Left forelimb (tissue), 1 donor: Measurements from ENCODE around the gene ATP6V0D1.

Experiments used
- DNase-seq: peaks from one replicate; pipeline ENCODE4 v3.0.0-alpha.2; 2018; ENCODE audit warnings: low spot score

The ATP6V0D1 gene

GRCh38 chr16:67445441-67445912 lies 35.5 kb downstream of the ATP6V0D1 start:
- DNase-seq, result no peak

DNA sequence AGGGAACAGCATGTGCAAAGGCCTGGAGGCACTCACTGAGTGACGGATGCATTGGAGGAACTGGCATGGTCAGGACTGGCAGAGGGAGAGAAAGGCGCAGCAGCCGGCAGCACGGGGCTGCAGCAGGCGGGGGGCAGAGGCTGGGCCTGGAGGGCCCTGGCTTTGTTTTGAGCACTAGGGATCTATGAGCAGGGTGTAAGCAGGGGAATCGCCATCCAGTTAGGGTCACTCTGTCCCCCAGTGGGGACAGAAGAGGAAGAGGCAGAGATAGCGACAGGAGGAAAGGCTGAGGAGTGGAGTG lies 35.9 kb downstream of the ATP6V0D1 start:
- no peak for DNase-seq

DNA sequence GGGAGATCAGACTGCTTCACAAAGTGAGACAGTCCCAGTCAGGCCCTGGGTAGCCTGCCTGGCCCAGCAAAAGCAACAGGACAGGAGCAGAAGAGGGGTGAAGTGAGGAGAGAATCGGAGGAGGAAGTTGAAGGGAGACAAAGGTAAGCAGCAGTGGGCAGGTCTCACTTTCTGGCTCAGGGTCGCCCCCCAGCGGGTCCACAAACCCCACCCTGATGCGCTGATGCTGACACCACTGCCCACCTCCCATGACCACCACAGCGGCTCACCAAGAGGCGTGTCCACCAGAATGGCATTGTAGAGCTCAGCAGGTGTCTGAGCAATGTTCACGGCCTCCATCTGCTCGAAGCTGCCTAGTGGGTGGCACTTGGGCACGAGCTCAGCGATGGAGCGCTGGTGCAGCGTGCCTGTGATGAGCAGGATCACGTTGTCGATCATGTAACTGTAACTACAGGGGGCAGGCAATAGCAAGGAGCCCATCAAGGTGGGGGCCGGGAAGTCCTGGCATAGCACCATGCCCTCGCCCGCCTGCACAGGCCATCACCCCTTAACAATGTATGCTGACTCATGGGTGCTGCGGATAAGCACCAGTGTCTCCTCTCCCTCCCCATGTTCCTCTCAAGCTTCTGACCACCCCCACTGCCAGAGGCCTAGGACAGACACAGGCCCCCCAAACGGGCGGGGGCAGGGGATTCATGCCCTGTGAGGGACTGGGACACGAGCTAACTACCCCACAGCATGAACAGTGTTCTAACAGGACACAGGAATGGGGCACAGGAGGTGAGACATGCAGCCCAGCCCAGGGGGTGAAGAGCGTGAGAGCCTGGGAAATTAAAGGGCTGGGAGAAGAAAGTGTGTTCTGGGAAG lies 36.5 kb downstream of the ATP6V0D1 start:
- no peak for DNase-seq

- no peak for DNase-seq
These were observed 37.7 kb downstream of the ATP6V0D1 start for GRCh38 chr16:67443265-67443664.

DNA sequence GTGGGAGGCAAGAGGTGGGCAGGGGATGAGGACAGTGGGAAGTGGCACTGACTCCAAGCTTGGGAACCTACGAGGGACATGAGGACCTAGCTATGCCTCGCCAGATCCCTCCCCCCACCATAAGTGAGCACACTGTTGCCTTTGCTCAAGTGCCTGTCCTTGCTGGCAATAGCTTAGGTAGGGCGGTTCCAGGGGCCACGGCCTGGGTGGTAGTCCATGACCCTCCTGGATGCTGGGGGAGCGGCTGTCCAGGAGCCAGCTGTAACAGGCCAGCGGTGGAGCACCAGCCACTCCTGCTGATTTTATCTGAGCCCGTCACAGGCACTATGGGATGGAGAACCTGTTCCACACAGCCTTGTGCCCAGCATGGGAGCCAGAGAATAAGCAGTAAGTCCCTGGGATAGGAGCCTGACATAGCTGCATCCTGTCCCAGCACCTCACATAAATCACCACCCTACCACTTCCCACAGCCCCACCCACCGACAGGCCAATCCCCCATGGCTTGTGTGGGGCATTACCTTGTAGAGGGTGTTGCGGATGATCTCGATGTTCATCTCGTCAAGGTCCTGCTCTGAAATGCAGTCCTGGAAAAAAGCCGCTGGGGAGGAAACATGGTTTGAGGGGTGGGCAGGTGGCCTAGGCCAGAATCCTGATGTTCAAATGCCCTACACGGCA lies 38.2 kb downstream of the ATP6V0D1 start:
- DNase-seq, result no peak

GRCh38 chr16:67441907-67442306 lies 39.0 kb downstream of the ATP6V0D1 start:
- no peak for DNase-seq

GRCh38 chr16:67441271-67441753 lies 39.6 kb downstream of the ATP6V0D1 start:
- no peak for DNase-seq

GRCh38 chr16:67438824-67439393 lies 42.0 kb downstream of the ATP6V0D1 start:
- DNase-seq, result no peak

GRCh38 chr16:67438098-67438791 lies 42.7 kb downstream of the ATP6V0D1 start:
- DNase-seq, result no peak

DNA sequence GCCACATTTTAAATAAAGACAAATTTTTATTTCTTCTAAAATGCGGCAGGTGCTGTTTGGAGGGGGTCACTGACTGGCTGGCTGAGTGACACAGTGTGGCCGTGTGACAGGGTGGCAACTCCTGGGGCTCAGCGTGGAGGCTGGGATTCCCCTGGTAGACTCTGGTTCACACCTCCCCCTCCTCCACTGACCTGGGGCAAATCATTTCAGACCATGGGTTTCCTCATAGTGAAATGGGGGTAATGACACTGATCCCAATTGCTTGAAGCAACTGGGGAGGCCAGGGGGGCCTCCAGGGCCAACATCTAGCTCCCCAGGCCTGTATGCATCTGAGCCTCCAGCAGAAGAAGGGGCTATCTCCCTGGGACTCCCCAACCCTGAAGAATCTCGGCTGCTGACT lies 43.4 kb downstream of the ATP6V0D1 start:
- no peak for DNase-seq

DNA sequence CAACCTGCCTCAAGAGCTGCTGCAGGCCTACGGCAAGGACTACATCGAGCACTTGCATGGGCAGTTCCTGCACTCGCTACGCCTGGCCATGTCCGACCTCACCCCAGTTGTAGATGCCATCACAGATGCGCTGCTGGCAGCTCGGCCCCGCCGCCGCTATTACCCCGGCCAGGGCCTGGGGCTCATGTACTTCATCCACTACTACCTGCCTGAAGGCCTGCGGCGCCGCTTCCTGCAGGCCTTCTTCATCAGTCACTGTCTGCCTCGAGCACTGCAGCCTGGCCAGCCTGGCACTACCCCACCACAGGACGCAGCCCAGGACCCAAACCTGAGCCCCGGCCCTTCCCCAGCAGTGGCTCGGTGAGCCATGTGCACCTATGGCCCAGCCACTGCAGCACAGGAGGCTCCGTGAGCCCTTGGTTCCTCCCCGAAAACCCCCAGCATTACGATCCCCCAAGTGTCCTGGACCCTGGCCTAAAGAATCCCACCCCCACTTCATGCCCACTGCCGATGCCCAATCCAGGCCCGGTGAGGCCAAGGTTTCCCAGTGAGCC lies 44.2 kb downstream of the ATP6V0D1 start:
- no peak for DNase-seq

- no peak for DNase-seq
These were observed 45.2 kb downstream of the ATP6V0D1 start for GRCh38 chr16:67435758-67436164.

- DNase-seq, result no peak
These were observed 47.7 kb downstream of the ATP6V0D1 start for GRCh38 chr16:67433131-67433719.

- no peak for DNase-seq
These were observed 48.5 kb downstream of the ATP6V0D1 start for GRCh38 chr16:67432506-67432890.

- DNase-seq, result no peak
These were observed 49.0 kb downstream of the ATP6V0D1 start for GRCh38 chr16:67431775-67432505.

DNA sequence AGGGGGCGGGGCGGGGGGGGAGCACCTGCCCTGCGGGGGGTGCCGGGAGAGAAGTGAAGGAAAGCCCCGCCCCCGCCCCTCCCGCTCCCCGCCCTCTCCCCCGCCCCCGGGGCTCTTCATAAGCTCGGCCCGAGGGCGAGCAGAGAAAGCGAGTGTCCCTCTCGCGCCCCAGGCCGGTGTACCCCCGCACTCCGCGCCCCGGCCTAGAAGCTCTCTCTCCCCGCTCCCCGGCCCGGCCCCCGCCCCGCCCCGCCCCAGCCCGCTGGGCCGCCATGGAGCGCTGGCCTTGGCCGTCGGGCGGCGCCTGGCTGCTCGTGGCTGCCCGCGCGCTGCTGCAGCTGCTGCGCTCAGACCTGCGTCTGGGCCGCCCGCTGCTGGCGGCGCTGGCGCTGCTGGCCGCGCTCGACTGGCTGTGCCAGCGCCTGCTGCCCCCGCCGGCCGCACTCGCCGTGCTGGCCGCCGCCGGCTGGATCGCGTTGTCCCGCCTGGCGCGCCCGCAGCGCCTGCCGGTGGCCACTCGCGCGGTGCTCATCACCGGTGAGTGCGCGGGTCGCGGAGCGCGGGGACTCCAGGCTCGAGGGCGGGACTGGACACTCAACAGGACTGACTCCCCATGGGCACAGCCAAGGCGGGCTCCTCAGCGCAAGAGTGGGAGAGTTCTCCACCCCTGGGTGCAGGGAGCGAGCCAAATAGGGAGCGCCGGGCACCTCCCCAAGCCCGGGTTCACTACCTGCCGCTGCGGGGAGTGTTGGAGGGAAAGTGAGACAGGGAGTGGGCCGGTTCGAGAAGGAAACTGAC lies 49.8 kb downstream of the ATP6V0D1 start, which contains the start of gene HSD11B2:
TSS of gene HSD11B2 (plus strand) at position 145 of the 798 bp plus-strand sequence. CDS start at position 273, 128 bp downstream.
- DNase-seq, result no peak

- DNase-seq, result no peak
These were observed 50.4 kb downstream of the ATP6V0D1 start for GRCh38 chr16:67430504-67430976.

- DNase-seq, result no peak
These were observed 51.0 kb downstream of the ATP6V0D1 start for GRCh38 chr16:67429799-67430503.
